ENCODE results near the gene MALT1.

DNA sequence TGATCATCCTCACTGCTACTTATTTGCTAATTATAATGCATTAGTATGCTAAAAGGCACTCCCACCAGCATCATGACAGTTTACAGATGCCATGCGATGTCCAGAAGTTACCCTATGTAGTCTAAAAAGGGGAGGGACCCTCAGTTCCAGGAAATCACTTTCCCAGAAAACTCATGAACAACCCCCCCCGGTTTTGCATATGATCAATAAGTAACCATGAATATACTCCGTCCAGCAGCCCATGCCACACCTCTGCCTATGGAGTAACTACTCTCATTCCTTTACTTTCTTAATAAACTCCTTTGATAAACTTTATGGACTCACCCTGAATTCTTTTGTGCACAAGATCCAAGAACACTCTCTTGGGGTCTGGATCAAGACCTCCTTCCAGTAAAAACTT is 86.8 kb downstream of the MALT1 start:
- TF ChIP-seq, protein P1, sequence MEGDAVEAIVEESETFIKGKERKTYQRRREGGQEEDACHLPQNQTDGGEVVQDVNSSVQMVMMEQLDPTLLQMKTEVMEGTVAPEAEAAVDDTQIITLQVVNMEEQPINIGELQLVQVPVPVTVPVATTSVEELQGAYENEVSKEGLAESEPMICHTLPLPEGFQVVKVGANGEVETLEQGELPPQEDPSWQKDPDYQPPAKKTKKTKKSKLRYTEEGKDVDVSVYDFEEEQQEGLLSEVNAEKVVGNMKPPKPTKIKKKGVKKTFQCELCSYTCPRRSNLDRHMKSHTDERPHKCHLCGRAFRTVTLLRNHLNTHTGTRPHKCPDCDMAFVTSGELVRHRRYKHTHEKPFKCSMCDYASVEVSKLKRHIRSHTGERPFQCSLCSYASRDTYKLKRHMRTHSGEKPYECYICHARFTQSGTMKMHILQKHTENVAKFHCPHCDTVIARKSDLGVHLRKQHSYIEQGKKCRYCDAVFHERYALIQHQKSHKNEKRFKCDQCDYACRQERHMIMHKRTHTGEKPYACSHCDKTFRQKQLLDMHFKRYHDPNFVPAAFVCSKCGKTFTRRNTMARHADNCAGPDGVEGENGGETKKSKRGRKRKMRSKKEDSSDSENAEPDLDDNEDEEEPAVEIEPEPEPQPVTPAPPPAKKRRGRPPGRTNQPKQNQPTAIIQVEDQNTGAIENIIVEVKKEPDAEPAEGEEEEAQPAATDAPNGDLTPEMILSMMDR (IDR thresholded peaks at IDR 0.05) = no peak
- TF ChIP-seq POLR2A (IDR thresholded peaks at IDR 0.05) = no peak
- TF ChIP-seq POLR2AphosphoS5 (IDR thresholded peaks at IDR 0.05) = no peak
